Right lobe of liver (tissue), 4 donors: ENCODE results near the gene SEMA5B.

Experiments
- CTCF ChIP-seq, 4 donors: fragments of 200-600 bp in 3 of 4; fragments of 450-650 bp in 1 of 4; IDR thresholded peaks; one replicate each; pipeline versions ENCODE4 v1.5.1 to v1.8.0; 2016 to 2022; ENCODE audit warnings: antibody characterized with exemption in 4 of 4, mild to moderate bottlenecking in 2 of 4
- POLR2A ChIP-seq: fragments of 450-650 bp; IDR thresholded peaks from one replicate; pipeline ENCODE4 v1.6.1; 2017; ENCODE audit warnings: antibody characterized with exemption, mild to moderate bottlenecking
- donor health status: DM: no; HTN: no; CAD: no.
- donor health status: DM: no; HTN: no; CAD: no.
- donor health status: DM: no; HTN: yes; CAD: no.

GRCh38 chr3:122987736-122988319 lies 39.7 kb downstream of the SEMA5B start:
- TF ChIP-seq CTCF (IDR thresholded peaks at IDR 0.05) (no peak), POLR2A (no peak)
